GM12864 (cell line): ENCODE data around the gene PCED1B.

Source experiments
- DNase-seq: peaks from one replicate; pipeline ENCODE4 v3.0.0-alpha.2; 2011; ENCODE audit warnings: low read depth
- H3K4me3 ChIP-seq: 2 replicates; pipeline ENCODE4 v1.5.1; 2011; ENCODE audit warnings: mild to moderate bottlenecking, low read depth, low read length, control low read depth
- CTCF ChIP-seq: IDR thresholded peaks from 2 replicates; pipeline ENCODE4 v1.5.1; 2011; ENCODE audit warnings: low read depth, mild to moderate bottlenecking, moderate library complexity, low read length, control low read depth, inconsistent platforms; ENCODE audit errors: missing control alignments

Gene PCED1B

GRCh38 chr12:47135578-47135977 lies 56.2 kb downstream of the PCED1B start:
- no peak for TF ChIP-seq CTCF
- H3K4me3 ChIP-seq = no peak overlapping the region
- DNase-seq = no peak

- DNase-seq = no peak
- no peak overlapping the region for H3K4me3 ChIP-seq
- TF ChIP-seq CTCF = no peak
Measured at GRCh38 chr12:47139000-47139681, 59.7 kb downstream of the PCED1B start.

GRCh38 chr12:47141459-47141858 lies 62.0 kb downstream of the PCED1B start:
- TF ChIP-seq CTCF = no peak
- H3K4me3 ChIP-seq = no peak overlapping the region
- DNase-seq = no peak

GRCh38 chr12:47144769-47145168 lies 65.3 kb downstream of the PCED1B start:
- H3K4me3 ChIP-seq = no peak overlapping the region
- DNase-seq = no peak
- no peak for TF ChIP-seq CTCF

- DNase-seq = no peak
- TF ChIP-seq CTCF = no peak
- H3K4me3 ChIP-seq = no peak overlapping the region
Measured at GRCh38 chr12:47145188-47145587, 65.8 kb downstream of the PCED1B start.

- TF ChIP-seq CTCF = no peak
- H3K4me3 ChIP-seq = no peak overlapping the region
- no peak for DNase-seq
Measured at GRCh38 chr12:47147739-47148138, 68.3 kb downstream of the PCED1B start.

- DNase-seq = no peak
- no peak for TF ChIP-seq CTCF
- no peak overlapping the region for H3K4me3 ChIP-seq
Measured at GRCh38 chr12:47149146-47149545, 69.7 kb downstream of the PCED1B start.
